GM23338 (cell line): ENCODE results near the gene EXOC2. TPM values are rescaled to one million over a fixed set of nuclear protein-coding genes. Genes with fewer than 3 reads are reported as not detected.
A peak's percentile ranks its signal among the peaks of the same experiment; 100 is the strongest.

Experiments used
- ATAC-seq: fragments of 200-7000 bp; cut with Tn5 transposase; 3 replicates; pipeline ENCODE4 v1.9.1; 2020
- DNase-seq: peaks from one replicate; pipeline ENCODE4 v3.0.0-alpha.2; 2015; ENCODE audit warnings: low spot score
- H2AFZ ChIP-seq: fragments of 200-600 bp; sonication (generic); 2 replicates; pipeline ENCODE4 v1.8.0; 2016; ENCODE audit warnings: antibody characterized with exemption, mild to moderate bottlenecking, moderate library complexity
- H3F3A ChIP-seq: fragments of 200-600 bp; sonication (generic); replicated peaks from 2 replicates; pipeline ENCODE4 v1.8.0; 2017; ENCODE audit warnings: antibody characterized with exemption, mixed run types, low read depth
- H3K27ac ChIP-seq: fragments of 200-600 bp; sonication (generic); 2 replicates; pipeline ENCODE4 v1.6.1; 2016; ENCODE audit warnings: low read depth
- H3K27me3 ChIP-seq: fragments of 200-600 bp; sonication (generic); 2 replicates; pipeline ENCODE4 v1.8.0; 2016; ENCODE audit warnings: mild to moderate bottlenecking, mixed run types, moderate library complexity; ENCODE audit not compliant: insufficient read depth
- H3K36me3 ChIP-seq: fragments of 200-600 bp; sonication (generic); 2 replicates; pipeline ENCODE4 v1.8.0; 2016; ENCODE audit warnings: mild to moderate bottlenecking; ENCODE audit not compliant: insufficient read depth
- H3K4me1 ChIP-seq: fragments of 200-600 bp; sonication (generic); 2 replicates; pipeline ENCODE4 v1.8.0; 2016; ENCODE audit warnings: mild to moderate bottlenecking, moderate library complexity; ENCODE audit not compliant: insufficient read depth
- H3K4me2 ChIP-seq: fragments of 200-600 bp; sonication (generic); 2 replicates; pipeline ENCODE4 v1.7.1; 2017; ENCODE audit warnings: mixed run types
- H3K4me3 ChIP-seq: fragments of 200-600 bp; sonication (generic); 2 replicates; pipeline ENCODE4 v1.6.1; 2016; ENCODE audit warnings: mixed run types
- H3K79me2 ChIP-seq: fragments of 200-600 bp; sonication (generic); replicated peaks from 2 replicates; pipeline ENCODE4 v1.8.0; 2017; ENCODE audit warnings: mild to moderate bottlenecking; ENCODE audit not compliant: insufficient read depth
- H3K9me2 ChIP-seq: fragments of 200-600 bp; sonication (generic); 2 replicates; pipeline ENCODE4 v1.8.0; 2017; ENCODE audit not compliant: insufficient read depth
- H4K20me1 ChIP-seq: fragments of 200-600 bp; sonication (generic); replicated peaks from 2 replicates; pipeline ENCODE4 v1.8.0; 2017; ENCODE audit warnings: mild to moderate bottlenecking; ENCODE audit not compliant: insufficient read depth
- H3K27ac Mint-ChIP-seq: 2 replicates; pipeline ENCODE4 v1.8.0; 2020; ENCODE audit warnings: inconsistent platforms, mild to moderate bottlenecking, moderate library complexity, mixed read lengths
- H3K27me3 Mint-ChIP-seq: 3 replicates; pipeline ENCODE4 v1.8.0; 2022; ENCODE audit warnings: low read depth, mild to moderate bottlenecking, moderate library complexity, mixed read lengths, inconsistent platforms; ENCODE audit not compliant: insufficient read depth, poor library complexity
- H3K36me3 Mint-ChIP-seq: 3 replicates; pipeline ENCODE4 v1.8.0; 2021; ENCODE audit warnings: low read depth, mild to moderate bottlenecking, inconsistent platforms, moderate library complexity, mixed read lengths
- H3K4me1 Mint-ChIP-seq: 3 replicates; pipeline ENCODE4 v1.8.0; 2020; ENCODE audit warnings: mild to moderate bottlenecking, inconsistent platforms, mixed read lengths
- H3K4me3 Mint-ChIP-seq: 3 replicates; pipeline ENCODE4 v1.8.0; 2021; ENCODE audit warnings: moderate library complexity, mild to moderate bottlenecking, inconsistent platforms, mixed read lengths
- H3K9me3 Mint-ChIP-seq: 3 replicates; pipeline ENCODE4 v1.8.0; 2020; ENCODE audit warnings: moderate library complexity, mild to moderate bottlenecking, inconsistent platforms, mixed read lengths
- CREB1 ChIP-seq: fragments of 250-450 bp; sonication (Bioruptor Pico); IDR thresholded peaks from 2 replicates; pipeline ENCODE4 v1.5.0; 2020; ENCODE audit warnings: low read depth, mild to moderate bottlenecking, moderate library complexity
- CTCF ChIP-seq, 2 experiments: fragments of 200-600 bp in 1 of 2; sonication (generic) in 1 of 2; conservative IDR thresholded peaks; 2 replicates each; pipeline versions ENCODE4 v1.5.1 to v1.6.1; 2016 to 2017; ENCODE audit warnings: antibody characterized with exemption in 2 of 2, low read depth in 2 of 2, mild to moderate bottlenecking in 2 of 2, moderate library complexity in 1 of 2
- ETS1 ChIP-seq: IDR thresholded peaks from 2 replicates; pipeline ENCODE4 v1.6.1; 2016; ENCODE audit warnings: antibody characterized with exemption
- EZH2 ChIP-seq: fragments of 200-600 bp; sonication (generic); IDR thresholded peaks from one replicate; pipeline ENCODE4 v1.8.0; 2017; ENCODE audit warnings: antibody characterized with exemption, mild to moderate bottlenecking, low read depth; ENCODE audit not compliant: unreplicated experiment
- EZH2phosphoT487 ChIP-seq: fragments of 200-600 bp; sonication (generic); IDR thresholded peaks from one replicate; pipeline ENCODE4 v1.8.1; 2018; ENCODE audit warnings: antibody characterized with exemption; ENCODE audit not compliant: unreplicated experiment
- JUNB ChIP-seq: IDR thresholded peaks from one replicate; pipeline ENCODE4 v1.6.1; 2016; ENCODE audit warnings: antibody characterized with exemption; ENCODE audit not compliant: unreplicated experiment
- NANOG ChIP-seq: IDR thresholded peaks from 2 replicates; pipeline ENCODE4 v1.6.1; 2016; ENCODE audit warnings: antibody characterized with exemption, borderline replicate concordance
- POLR2AphosphoS5 ChIP-seq: IDR thresholded peaks from 2 replicates; pipeline ENCODE4 v1.6.1; 2016; ENCODE audit warnings: antibody characterized with exemption, low read depth
- REST ChIP-seq: IDR thresholded peaks from one replicate; pipeline ENCODE4 v1.6.1; 2018; ENCODE audit warnings: antibody characterized with exemption; ENCODE audit not compliant: unreplicated experiment
- STAT1 ChIP-seq: IDR thresholded peaks from one replicate; pipeline ENCODE4 v1.6.1; 2016; ENCODE audit warnings: antibody characterized with exemption; ENCODE audit not compliant: unreplicated experiment
- ZNF114 ChIP-seq: fragments of 250-450 bp; sonication (Bioruptor Pico); IDR thresholded peaks from 2 replicates; pipeline ENCODE4 v1.5.0; 2020; ENCODE audit warnings: mild to moderate bottlenecking, moderate library complexity
- ZNF331 ChIP-seq: fragments of 250-450 bp; sonication (Bioruptor Pico); IDR thresholded peaks from 2 replicates; pipeline ENCODE4 v1.5.0; 2020; ENCODE audit warnings: low read depth, mild to moderate bottlenecking, moderate library complexity
- ZNF462 ChIP-seq: fragments of 250-450 bp; sonication (Bioruptor Pico); IDR thresholded peaks from 2 replicates; pipeline ENCODE4 v1.5.0; 2020; ENCODE audit warnings: mild to moderate bottlenecking, moderate library complexity
- polyA plus RNA-seq: library from polyadenylated mRNA; unstranded; fragments of >200 nt; fragmentation: Nextera tagmentation; extraction: Ambion mirVana; gene quantifications from 2 replicates; pipeline ENCODE4 v1.2.1, GENCODE V29; 2016
- total RNA-seq: library from RNA; depleted of rRNA; stranded (reverse); fragments of >200 nt; shearing (Covaris generic); gene quantifications from 2 replicates; pipeline ENCODE4 v1.2.3, GENCODE V29; 2014

EXOC2 gene
- total and polyA plus RNA-seq, 2 experiments from 2014 or later: 28.7 to 93.6 TPM

GRCh38 chr6:700490-700889 is 7.6 kb upstream of the EXOC2 start:
- peak overlapping the region; percentile 65 for H3K27ac ChIP-seq
- no peak overlapping the region for H3K4me3 ChIP-seq
- no peak for TF ChIP-seq ETS1
- no peak for TF ChIP-seq EZH2phosphoT487
- TF ChIP-seq NANOG: no peak
- no peak for TF ChIP-seq POLR2AphosphoS5
- TF ChIP-seq EZH2: no peak
- no peak for TF ChIP-seq REST
- no peak for TF ChIP-seq CREB1 (CRISPR knock-in tag)
- TF ChIP-seq ZNF331 (CRISPR knock-in tag): no peak
- TF ChIP-seq ZNF462 (CRISPR knock-in tag): no peak
- TF ChIP-seq CTCF (conservative IDR thresholded peaks at IDR 0.05; ENCODE audit: low read depth in 2 of 2): no peak
- no peak for TF ChIP-seq JUNB
- no peak for TF ChIP-seq STAT1
- no peak for TF ChIP-seq ZNF114 (CRISPR knock-in tag)
- H3K27me3 ChIP-seq: no peaks in the 10 kb centered on the region
- no peaks in the 10 kb centered on the region for H4K20me1 ChIP-seq
- no peaks in the 10 kb centered on the region for H3K36me3 ChIP-seq
- H3K4me2 ChIP-seq: peak overlapping the region; percentile 72
- peaks cover 17% of the 10 kb centered on the region for H3K79me2 ChIP-seq
- DNase-seq (no peak), ATAC-seq (no peak)
- Mint-ChIP-seq H3K4me1 (peaks cover 53% of the 10 kb centered on the region), H3K36me3 (peaks cover 4% of the 10 kb centered on the region; the same call in 2 of the 3 replicates), H3K27me3 (peaks cover 16% of the 10 kb centered on the region), H3K27ac (no peak overlapping the region), H3K9me3 (no peaks in the 10 kb centered on the region), H3K4me3 (no peak overlapping the region; the same call in 2 of the 3 replicates)
- no peak overlapping the region for H2AFZ ChIP-seq
- H3F3A ChIP-seq: peaks cover 15% of the 10 kb centered on the region
- H3K4me1 ChIP-seq: peaks cover 61% of the 10 kb centered on the region
- H3K9me2 ChIP-seq: no peaks in the 10 kb centered on the region
